Osteoblast (primary cell): Measurements from ENCODE around the gene NEDD4L. TPM values are rescaled to one million over a fixed set of nuclear protein-coding genes. Genes with fewer than 3 reads are reported as not detected.

Experiments
- DNase-seq: peaks from one replicate; pipeline ENCODE4 v3.0.0; 2011; ENCODE audit warnings: low spot score, mixed read lengths; ENCODE audit not compliant: insufficient read length; ENCODE audit errors: missing footprints
- H2AFZ ChIP-seq: 2 replicates; pipeline ENCODE4 v1.6.0; 2011; ENCODE audit warnings: mild to moderate bottlenecking, low read length
- H3K27ac ChIP-seq: 2 replicates; pipeline ENCODE4 v1.5.1; 2011; ENCODE audit warnings: mild to moderate bottlenecking, low read depth, low read length, moderate library complexity
- H3K27me3 ChIP-seq: 2 replicates; pipeline ENCODE4 v1.6.0; 2012; ENCODE audit warnings: mild to moderate bottlenecking, control low read depth, inconsistent platforms, low read length, moderate library complexity; ENCODE audit not compliant: insufficient read depth
- H3K36me3 ChIP-seq: 2 replicates; pipeline ENCODE4 v1.5.1; 2011; ENCODE audit warnings: mild to moderate bottlenecking, low read length, control low read depth, moderate library complexity; ENCODE audit not compliant: insufficient read depth
- H3K4me1 ChIP-seq: 2 replicates; pipeline ENCODE4 v1.5.1; 2011; ENCODE audit warnings: mild to moderate bottlenecking, low read length, control low read depth, moderate library complexity; ENCODE audit not compliant: insufficient read depth
- H3K4me2 ChIP-seq: 2 replicates; pipeline ENCODE4 v1.6.0; 2011; ENCODE audit warnings: mild to moderate bottlenecking, low read length; ENCODE audit not compliant: insufficient read depth
- H3K4me3 ChIP-seq: fragments of 200-600 bp; sonication (generic); 3 replicates; pipeline ENCODE4 v1.5.1; 2012; ENCODE audit warnings: mild to moderate bottlenecking, low read length, inconsistent platforms; ENCODE audit not compliant: insufficient read depth
- H3K79me2 ChIP-seq: 2 replicates; pipeline ENCODE4 v1.6.0; 2012; ENCODE audit warnings: mild to moderate bottlenecking, low read length, control low read depth, inconsistent platforms; ENCODE audit not compliant: insufficient read depth
- H3K9me3 ChIP-seq: 2 replicates; pipeline ENCODE4 v1.5.1; 2011; ENCODE audit warnings: low read depth, low read length, control low read depth
- H4K20me1 ChIP-seq: 2 replicates; pipeline ENCODE4 v1.6.0; 2012; ENCODE audit warnings: mild to moderate bottlenecking, low read length, control low read depth; ENCODE audit not compliant: insufficient read depth
- CTCF ChIP-seq: IDR thresholded peaks from 2 replicates; pipeline ENCODE4 v1.5.1; 2011; ENCODE audit warnings: mild to moderate bottlenecking, low read depth, low read length, moderate library complexity; ENCODE audit errors: extremely low read depth
- total RNA-seq: library from RNA; depleted of rRNA; stranded (reverse); fragments of >200 nt; gene quantifications from 2 replicates; pipeline ENCODE4 v1.2.3, GENCODE V29; 2012

NEDD4L gene
- total RNA-seq, 1 donor: 30.0 TPM

- H2AFZ ChIP-seq: no peak overlapping the region
- no peak for TF ChIP-seq CTCF
- H3K27ac ChIP-seq: no peak overlapping the region
- H4K20me1 ChIP-seq: no peaks in the 10 kb centered on the region
- H3K4me2 ChIP-seq: no peak overlapping the region
- H3K9me3 ChIP-seq: no peaks in the 10 kb centered on the region
- no peak for DNase-seq
- H3K79me2 ChIP-seq: peaks cover 53% of the 10 kb centered on the region
- peaks cover 46% of the 10 kb centered on the region for H3K4me1 ChIP-seq
- no peaks in the 10 kb centered on the region for H3K36me3 ChIP-seq
- H3K27me3 ChIP-seq: no peaks in the 10 kb centered on the region
- H3K4me3 ChIP-seq: no peak overlapping the region
Measured at GRCh38 chr18:58226429-58226828, 182.4 kb downstream of the NEDD4L start.

- Histone ChIP-seq H4K20me1 (no peaks in the 10 kb centered on the region), H3K4me2 (no peak overlapping the region), H3K4me1 (peaks cover 36% of the 10 kb centered on the region)
Measured at GRCh38 chr18:58227361-58227930, 183.4 kb downstream of the NEDD4L start.

GRCh38 chr18:58228176-58228575, 184.2 kb downstream of the NEDD4L start:
- Histone ChIP-seq H3K36me3 (no peaks in the 10 kb centered on the region), H3K27ac (no peak overlapping the region), H3K27me3 (no peaks in the 10 kb centered on the region), H3K79me2 (peaks cover 65% of the 10 kb centered on the region), H3K4me1 (peaks cover 29% of the 10 kb centered on the region), H3K4me2 (no peak overlapping the region), H4K20me1 (no peaks in the 10 kb centered on the region), H2AFZ (no peak overlapping the region), H3K9me3 (no peaks in the 10 kb centered on the region), H3K4me3 (no peak overlapping the region)
- DNase-seq: no peak
- no peak for TF ChIP-seq CTCF

More at GRCh38 chr18:58227361-58227930, 183.4 kb downstream of the NEDD4L start:
- Histone ChIP-seq H3K79me2 (peaks cover 60% of the 10 kb centered on the region), H2AFZ (no peak overlapping the region), H3K27me3 (no peaks in the 10 kb centered on the region), H3K36me3 (no peaks in the 10 kb centered on the region), H3K4me3 (no peak overlapping the region), H3K27ac (no peak overlapping the region), H3K9me3 (no peaks in the 10 kb centered on the region)
- no peak for DNase-seq
- no peak for TF ChIP-seq CTCF

GRCh38 chr18:58228762-58229161, 184.7 kb downstream of the NEDD4L start:
- Histone ChIP-seq H3K4me3 (no peak overlapping the region), H3K36me3 (no peaks in the 10 kb centered on the region), H2AFZ (no peak overlapping the region), H3K4me2 (no peak overlapping the region), H4K20me1 (no peaks in the 10 kb centered on the region), H3K9me3 (no peaks in the 10 kb centered on the region), H3K4me1 (peaks cover 24% of the 10 kb centered on the region), H3K27ac (no peak overlapping the region), H3K79me2 (peaks cover 63% of the 10 kb centered on the region), H3K27me3 (no peaks in the 10 kb centered on the region)
- TF ChIP-seq CTCF: no peak
- DNase-seq: no peak
